Measurements from ENCODE around the gene ACAN. TPM values are rescaled to one million over a fixed set of nuclear protein-coding genes. Genes with fewer than 3 reads are reported as not detected.

The ACAN gene
- total and polyA plus RNA-seq, 9 of the 15 experiments (the other 6 are each of a cell fraction or from before 2014, with no cell fraction given), result not detected

- 0 out of 2 replicates have a peak, but pooled peaks have one; percentile 15 for TF ChIP-seq JUND (IDR thresholded peaks at IDR 0.05; ENCODE audit: borderline replicate concordance, low read depth, low read length)
- 0 out of 3 replicates have a peak, but pooled peaks have one; percentile 10 for TF ChIP-seq JUND (tag; IDR thresholded peaks at IDR 0.05; ENCODE audit: borderline replicate concordance, low read depth, low read length)
- peak; percentile 39; the same call in 1 of the 2 replicates for TF ChIP-seq ARID1B (IDR thresholded peaks at IDR 0.05)
- TF ChIP-seq CBFA2T3 (IDR thresholded peaks at IDR 0.05), result peak; percentile 66
- TF ChIP-seq ZSCAN32 (CRISPR knock-in tag; IDR thresholded peaks at IDR 0.05), result no peak
- TF ChIP-seq PRPF4 (IDR thresholded peaks at IDR 0.05; ENCODE audit: insufficient read depth, low read depth, low read length, poor library complexity, severe bottlenecking), result no peak
- peak; percentile 23; the same call in 1 of the 2 replicates for TF ChIP-seq NCOR1 (IDR thresholded peaks at IDR 0.05)
- TF ChIP-seq KLF10 (CRISPR knock-in tag; IDR thresholded peaks at IDR 0.05), result no peak
- TF ChIP-seq MYNN (IDR thresholded peaks at IDR 0.05), result no peak
- no peak for TF ChIP-seq MYNN (CRISPR knock-in tag; IDR thresholded peaks at IDR 0.05)
- no peak for TF ChIP-seq PTTG1 (tag; IDR thresholded peaks at IDR 0.05; ENCODE audit: low read depth)
- TF ChIP-seq CBFA2T2 (conservative IDR thresholded peaks at IDR 0.05), result peak; percentile 47; the same call in 1 of the 2 replicates
- TF ChIP-seq SAFB (IDR thresholded peaks at IDR 0.05; ENCODE audit: borderline replicate concordance, low read depth, low read length), result no peak
- TF ChIP-seq ELK1 (CRISPR knock-in tag; IDR thresholded peaks at IDR 0.05), result no peak
- TF ChIP-seq AFF4 (CRISPR knock-in tag; IDR thresholded peaks at IDR 0.05), result no peak
- TF ChIP-seq SNAPC5 (CRISPR knock-in tag; IDR thresholded peaks at IDR 0.05), result no peak
- TF ChIP-seq ID3 (CRISPR knock-in tag; IDR thresholded peaks at IDR 0.05), result no peak
- TF ChIP-seq ID3 (tag; IDR thresholded peaks at IDR 0.05), result no peak
- TF ChIP-seq NFE2 (IDR thresholded peaks at IDR 0.05; ENCODE audit: low read depth), result peak; percentile 49
- peak; percentile 50; the same call in 1 of the 2 replicates for TF ChIP-seq ESRRA (IDR thresholded peaks at IDR 0.05; ENCODE audit: borderline replicate concordance, low read depth)
- TF ChIP-seq ATF4 (CRISPR knock-in tag; IDR thresholded peaks at IDR 0.05), result no peak
- TF ChIP-seq PREB (CRISPR knock-in tag; IDR thresholded peaks at IDR 0.05), result no peak
- TF ChIP-seq CCAR2 (IDR thresholded peaks at IDR 0.05; ENCODE audit: low read depth, low read length), result no peak
Observed at GRCh38 chr15:88865498-88866099, 62.4 kb downstream of the ACAN start (continued).

Measured in K562 (cell line).